GM23338 (cell line): ENCODE data around the gene ZDHHC1. TPM values are rescaled to one million over a fixed set of nuclear protein-coding genes. Genes with fewer than 3 reads are reported as not detected.
"Not testable (repeated sequence)": the region's sequence is repeated elsewhere in the genome, so short reads cannot be mapped to it uniquely, and the experiment has no call there.

Source experiments
- ATAC-seq: fragments of 200-7000 bp; cut with Tn5 transposase; 3 replicates; pipeline ENCODE4 v1.9.1; 2020
- DNase-seq: peaks from one replicate; pipeline ENCODE4 v3.0.0-alpha.2; 2015; ENCODE audit warnings: low spot score
- H2AFZ ChIP-seq: fragments of 200-600 bp; sonication (generic); 2 replicates; pipeline ENCODE4 v1.8.0; 2016; ENCODE audit warnings: antibody characterized with exemption, mild to moderate bottlenecking, moderate library complexity
- H3F3A ChIP-seq: fragments of 200-600 bp; sonication (generic); replicated peaks from 2 replicates; pipeline ENCODE4 v1.8.0; 2017; ENCODE audit warnings: antibody characterized with exemption, mixed run types, low read depth
- H3K27ac ChIP-seq: fragments of 200-600 bp; sonication (generic); 2 replicates; pipeline ENCODE4 v1.6.1; 2016; ENCODE audit warnings: low read depth
- H3K27me3 ChIP-seq: fragments of 200-600 bp; sonication (generic); 2 replicates; pipeline ENCODE4 v1.8.0; 2016; ENCODE audit warnings: mild to moderate bottlenecking, mixed run types, moderate library complexity; ENCODE audit not compliant: insufficient read depth
- H3K36me3 ChIP-seq: fragments of 200-600 bp; sonication (generic); 2 replicates; pipeline ENCODE4 v1.8.0; 2016; ENCODE audit warnings: mild to moderate bottlenecking; ENCODE audit not compliant: insufficient read depth
- H3K4me1 ChIP-seq: fragments of 200-600 bp; sonication (generic); 2 replicates; pipeline ENCODE4 v1.8.0; 2016; ENCODE audit warnings: mild to moderate bottlenecking, moderate library complexity; ENCODE audit not compliant: insufficient read depth
- H3K4me2 ChIP-seq: fragments of 200-600 bp; sonication (generic); 2 replicates; pipeline ENCODE4 v1.7.1; 2017; ENCODE audit warnings: mixed run types
- H3K4me3 ChIP-seq: fragments of 200-600 bp; sonication (generic); 2 replicates; pipeline ENCODE4 v1.6.1; 2016; ENCODE audit warnings: mixed run types
- H3K79me2 ChIP-seq: fragments of 200-600 bp; sonication (generic); replicated peaks from 2 replicates; pipeline ENCODE4 v1.8.0; 2017; ENCODE audit warnings: mild to moderate bottlenecking; ENCODE audit not compliant: insufficient read depth
- H3K9me2 ChIP-seq: fragments of 200-600 bp; sonication (generic); 2 replicates; pipeline ENCODE4 v1.8.0; 2017; ENCODE audit not compliant: insufficient read depth
- H4K20me1 ChIP-seq: fragments of 200-600 bp; sonication (generic); replicated peaks from 2 replicates; pipeline ENCODE4 v1.8.0; 2017; ENCODE audit warnings: mild to moderate bottlenecking; ENCODE audit not compliant: insufficient read depth
- H3K27ac Mint-ChIP-seq: 2 replicates; pipeline ENCODE4 v1.8.0; 2020; ENCODE audit warnings: inconsistent platforms, mild to moderate bottlenecking, moderate library complexity, mixed read lengths
- H3K27me3 Mint-ChIP-seq: 3 replicates; pipeline ENCODE4 v1.8.0; 2022; ENCODE audit warnings: low read depth, mild to moderate bottlenecking, moderate library complexity, mixed read lengths, inconsistent platforms; ENCODE audit not compliant: insufficient read depth, poor library complexity
- H3K36me3 Mint-ChIP-seq: 3 replicates; pipeline ENCODE4 v1.8.0; 2021; ENCODE audit warnings: low read depth, mild to moderate bottlenecking, inconsistent platforms, moderate library complexity, mixed read lengths
- H3K4me1 Mint-ChIP-seq: 3 replicates; pipeline ENCODE4 v1.8.0; 2020; ENCODE audit warnings: mild to moderate bottlenecking, inconsistent platforms, mixed read lengths
- H3K4me3 Mint-ChIP-seq: 3 replicates; pipeline ENCODE4 v1.8.0; 2021; ENCODE audit warnings: moderate library complexity, mild to moderate bottlenecking, inconsistent platforms, mixed read lengths
- H3K9me3 Mint-ChIP-seq: 3 replicates; pipeline ENCODE4 v1.8.0; 2020; ENCODE audit warnings: moderate library complexity, mild to moderate bottlenecking, inconsistent platforms, mixed read lengths
- CTCF ChIP-seq, 2 experiments: fragments of 200-600 bp in 1 of 2; sonication (generic) in 1 of 2; conservative IDR thresholded peaks; 2 replicates each; pipeline versions ENCODE4 v1.5.1 to v1.6.1; 2016 to 2017; ENCODE audit warnings: antibody characterized with exemption in 2 of 2, low read depth in 2 of 2, mild to moderate bottlenecking in 2 of 2, moderate library complexity in 1 of 2
- ETS1 ChIP-seq: IDR thresholded peaks from 2 replicates; pipeline ENCODE4 v1.6.1; 2016; ENCODE audit warnings: antibody characterized with exemption
- EZH2phosphoT487 ChIP-seq: fragments of 200-600 bp; sonication (generic); IDR thresholded peaks from one replicate; pipeline ENCODE4 v1.8.1; 2018; ENCODE audit warnings: antibody characterized with exemption; ENCODE audit not compliant: unreplicated experiment
- JUNB ChIP-seq: IDR thresholded peaks from one replicate; pipeline ENCODE4 v1.6.1; 2016; ENCODE audit warnings: antibody characterized with exemption; ENCODE audit not compliant: unreplicated experiment
- NANOG ChIP-seq: IDR thresholded peaks from 2 replicates; pipeline ENCODE4 v1.6.1; 2016; ENCODE audit warnings: antibody characterized with exemption, borderline replicate concordance
- POLR2AphosphoS5 ChIP-seq: IDR thresholded peaks from 2 replicates; pipeline ENCODE4 v1.6.1; 2016; ENCODE audit warnings: antibody characterized with exemption, low read depth
- STAT1 ChIP-seq: IDR thresholded peaks from one replicate; pipeline ENCODE4 v1.6.1; 2016; ENCODE audit warnings: antibody characterized with exemption; ENCODE audit not compliant: unreplicated experiment
- polyA plus RNA-seq: library from polyadenylated mRNA; unstranded; fragments of >200 nt; fragmentation: Nextera tagmentation; extraction: Ambion mirVana; gene quantifications from 2 replicates; pipeline ENCODE4 v1.2.1, GENCODE V29; 2016
- total RNA-seq: library from RNA; depleted of rRNA; stranded (reverse); fragments of >200 nt; shearing (Covaris generic); gene quantifications from 2 replicates; pipeline ENCODE4 v1.2.3, GENCODE V29; 2014
- TF ChIP-seq, protein P1 (sequence below): fragments of 250-450 bp; sonication (Bioruptor Pico); IDR thresholded peaks from 2 replicates; pipeline ENCODE4 v1.5.0; 2020; ENCODE audit warnings: mild to moderate bottlenecking, moderate library complexity

The ZDHHC1 gene
- total and polyA plus RNA-seq, 2 experiments from 2014 or later: 1.4 to 2.7 TPM

DNA sequence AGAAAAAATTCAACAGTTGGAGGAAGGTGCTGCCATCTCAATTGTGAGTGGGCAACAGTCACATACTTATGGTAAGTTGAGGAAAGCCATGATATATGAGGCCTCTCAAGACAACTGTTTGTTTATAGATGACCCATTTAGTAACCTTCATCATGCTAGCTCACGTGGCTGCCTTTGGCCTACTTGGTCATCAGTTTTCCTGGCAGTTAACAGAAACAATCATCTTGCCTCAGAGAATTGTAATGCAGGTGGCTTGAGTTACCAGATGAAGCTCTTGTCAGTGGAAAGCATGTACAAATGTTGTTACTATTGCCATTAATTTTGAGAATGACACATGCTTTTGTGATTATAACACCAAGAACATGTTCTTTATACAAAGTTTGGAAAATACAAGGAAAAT is 37.6 kb downstream of the ZDHHC1 start:
- H3K4me1 ChIP-seq: 0 out of 2 replicates have a peak, but pooled peaks cover 5% of the 10 kb centered on the region
- no peaks in the 10 kb centered on the region for H3K79me2 ChIP-seq
- ATAC-seq: no peak
- H3K36me3 ChIP-seq: no peaks in the 10 kb centered on the region
- Mint-ChIP-seq H3K27me3 (peaks cover 4% of the 10 kb centered on the region), H3K36me3 (no peaks in the 10 kb centered on the region), H3K4me3 (no peak overlapping the region), H3K27ac (no peak overlapping the region), H3K9me3 (no peaks in the 10 kb centered on the region), H3K4me1 (no peaks in the 10 kb centered on the region)
- no peak for DNase-seq
- no peak overlapping the region for H3K4me3 ChIP-seq
- H3K27me3 ChIP-seq: no peaks in the 10 kb centered on the region
- H4K20me1 ChIP-seq: no peaks in the 10 kb centered on the region
- no peak overlapping the region for H2AFZ ChIP-seq
- no peak overlapping the region for H3K4me2 ChIP-seq
- H3K9me2 ChIP-seq: no peaks in the 10 kb centered on the region
- no peak for TF ChIP-seq NANOG
- TF ChIP-seq JUNB: no peak
- TF ChIP-seq CTCF (conservative IDR thresholded peaks at IDR 0.05; ENCODE audit: low read depth in 2 of 2): no peak
- TF ChIP-seq ETS1: no peak
- TF ChIP-seq POLR2AphosphoS5: no peak
- no peak for TF ChIP-seq EZH2phosphoT487
- no peak for TF ChIP-seq STAT1
- TF ChIP-seq, protein P1, sequence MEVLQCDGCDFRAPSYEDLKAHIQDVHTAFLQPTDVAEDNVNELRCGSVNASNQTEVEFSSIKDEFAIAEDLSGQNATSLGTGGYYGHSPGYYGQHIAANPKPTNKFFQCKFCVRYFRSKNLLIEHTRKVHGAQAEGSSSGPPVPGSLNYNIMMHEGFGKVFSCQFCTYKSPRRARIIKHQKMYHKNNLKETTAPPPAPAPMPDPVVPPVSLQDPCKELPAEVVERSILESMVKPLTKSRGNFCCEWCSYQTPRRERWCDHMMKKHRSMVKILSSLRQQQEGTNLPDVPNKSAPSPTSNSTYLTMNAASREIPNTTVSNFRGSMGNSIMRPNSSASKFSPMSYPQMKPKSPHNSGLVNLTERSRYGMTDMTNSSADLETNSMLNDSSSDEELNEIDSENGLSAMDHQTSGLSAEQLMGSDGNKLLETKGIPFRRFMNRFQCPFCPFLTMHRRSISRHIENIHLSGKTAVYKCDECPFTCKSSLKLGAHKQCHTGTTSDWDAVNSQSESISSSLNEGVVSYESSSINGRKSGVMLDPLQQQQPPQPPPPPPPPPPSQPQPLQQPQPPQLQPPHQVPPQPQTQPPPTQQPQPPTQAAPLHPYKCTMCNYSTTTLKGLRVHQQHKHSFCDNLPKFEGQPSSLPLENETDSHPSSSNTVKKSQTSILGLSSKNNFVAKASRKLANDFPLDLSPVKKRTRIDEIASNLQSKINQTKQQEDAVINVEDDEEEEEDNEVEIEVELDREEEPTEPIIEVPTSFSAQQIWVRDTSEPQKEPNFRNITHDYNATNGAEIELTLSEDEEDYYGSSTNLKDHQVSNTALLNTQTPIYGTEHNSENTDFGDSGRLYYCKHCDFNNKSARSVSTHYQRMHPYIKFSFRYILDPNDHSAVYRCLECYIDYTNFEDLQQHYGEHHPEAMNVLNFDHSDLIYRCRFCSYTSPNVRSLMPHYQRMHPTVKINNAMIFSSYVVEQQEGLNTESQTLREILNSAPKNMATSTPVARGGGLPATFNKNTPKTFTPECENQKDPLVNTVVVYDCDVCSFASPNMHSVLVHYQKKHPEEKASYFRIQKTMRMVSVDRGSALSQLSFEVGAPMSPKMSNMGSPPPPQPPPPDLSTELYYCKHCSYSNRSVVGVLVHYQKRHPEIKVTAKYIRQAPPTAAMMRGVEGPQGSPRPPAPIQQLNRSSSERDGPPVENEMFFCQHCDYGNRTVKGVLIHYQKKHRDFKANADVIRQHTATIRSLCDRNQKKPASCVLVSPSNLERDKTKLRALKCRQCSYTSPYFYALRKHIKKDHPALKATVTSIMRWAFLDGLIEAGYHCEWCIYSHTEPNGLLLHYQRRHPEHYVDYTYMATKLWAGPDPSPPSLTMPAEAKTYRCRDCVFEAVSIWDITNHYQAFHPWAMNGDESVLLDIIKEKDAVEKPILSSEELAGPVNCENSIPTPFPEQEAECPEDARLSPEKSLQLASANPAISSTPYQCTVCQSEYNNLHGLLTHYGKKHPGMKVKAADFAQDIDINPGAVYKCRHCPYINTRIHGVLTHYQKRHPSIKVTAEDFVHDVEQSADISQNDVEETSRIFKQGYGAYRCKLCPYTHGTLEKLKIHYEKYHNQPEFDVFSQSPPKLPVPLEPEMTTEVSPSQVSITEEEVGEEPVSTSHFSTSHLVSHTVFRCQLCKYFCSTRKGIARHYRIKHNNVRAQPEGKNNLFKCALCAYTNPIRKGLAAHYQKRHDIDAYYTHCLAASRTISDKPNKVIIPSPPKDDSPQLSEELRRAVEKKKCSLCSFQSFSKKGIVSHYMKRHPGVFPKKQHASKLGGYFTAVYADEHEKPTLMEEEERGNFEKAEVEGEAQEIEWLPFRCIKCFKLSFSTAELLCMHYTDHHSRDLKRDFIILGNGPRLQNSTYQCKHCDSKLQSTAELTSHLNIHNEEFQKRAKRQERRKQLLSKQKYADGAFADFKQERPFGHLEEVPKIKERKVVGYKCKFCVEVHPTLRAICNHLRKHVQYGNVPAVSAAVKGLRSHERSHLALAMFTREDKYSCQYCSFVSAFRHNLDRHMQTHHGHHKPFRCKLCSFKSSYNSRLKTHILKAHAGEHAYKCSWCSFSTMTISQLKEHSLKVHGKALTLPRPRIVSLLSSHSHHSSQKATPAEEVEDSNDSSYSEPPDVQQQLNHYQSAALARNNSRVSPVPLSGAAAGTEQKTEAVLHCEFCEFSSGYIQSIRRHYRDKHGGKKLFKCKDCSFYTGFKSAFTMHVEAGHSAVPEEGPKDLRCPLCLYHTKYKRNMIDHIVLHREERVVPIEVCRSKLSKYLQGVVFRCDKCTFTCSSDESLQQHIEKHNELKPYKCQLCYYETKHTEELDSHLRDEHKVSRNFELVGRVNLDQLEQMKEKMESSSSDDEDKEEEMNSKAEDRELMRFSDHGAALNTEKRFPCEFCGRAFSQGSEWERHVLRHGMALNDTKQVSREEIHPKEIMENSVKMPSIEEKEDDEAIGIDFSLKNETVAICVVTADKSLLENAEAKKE (CRISPR knock-in tag): no peak
- H3F3A ChIP-seq: no peaks in the 10 kb centered on the region
- no peak overlapping the region for H3K27ac ChIP-seq

GRCh38 chr16:67376012-67376411 is 40.3 kb downstream of the ZDHHC1 start:
- not testable (repeated sequence) for H3K79me2 ChIP-seq, H3K4me3 ChIP-seq, H3K36me3 Mint-ChIP-seq, H3K27ac ChIP-seq, H3K9me3 Mint-ChIP-seq, H4K20me1 ChIP-seq, H3F3A ChIP-seq, H3K27me3 Mint-ChIP-seq, H3K4me2 ChIP-seq, DNase-seq, H3K4me3 Mint-ChIP-seq, H3K27ac Mint-ChIP-seq, H3K9me2 ChIP-seq, H3K4me1 Mint-ChIP-seq, H3K27me3 ChIP-seq, ATAC-seq, H2AFZ ChIP-seq, H3K4me1 ChIP-seq, H3K36me3 ChIP-seq
